ENCODE data around the gene SDR9C7. TPM values are rescaled to one million over a fixed set of nuclear protein-coding genes. Genes with fewer than 3 reads are reported as not detected.

Gene SDR9C7
- total RNA-seq, 2 experiments from 2014 or later, result not detected

DNA sequence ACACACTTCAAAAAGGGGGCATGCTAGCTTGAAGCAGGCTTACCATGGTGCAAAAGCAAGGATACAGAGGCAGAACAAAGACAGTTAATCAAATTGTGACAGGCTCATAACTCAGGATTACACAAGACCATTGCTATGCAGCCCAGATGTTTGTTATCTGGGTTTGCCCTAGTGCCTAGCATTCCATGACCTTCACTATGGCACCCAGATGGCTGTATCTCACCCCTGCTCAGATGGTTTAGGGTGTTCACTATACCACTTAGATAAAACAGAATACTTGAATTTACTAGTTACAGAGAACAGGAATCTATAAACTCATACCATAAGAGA lies 56.2 kb downstream of the SDR9C7 start:
- H3K4me1 Mint-ChIP-seq (ENCODE audit: low read depth), result no peaks in the 10 kb centered on the region
- no peaks in the 10 kb centered on the region for H3K36me3 Mint-ChIP-seq
- intact Hi-C loops (cut with micrococcal nuclease), result no loop called here
- H3K9me3 Mint-ChIP-seq, result peaks cover 10% of the 10 kb centered on the region
- CTCF ChIA-PET, result no interaction called here
- DNase-seq, result no peak
- H3K27ac Mint-ChIP-seq, result no peak overlapping the region
- H3K27me3 Mint-ChIP-seq, result peaks cover 23% of the 10 kb centered on the region
- POLR2A ChIA-PET, result no interaction called here
- no peak overlapping the region for H3K4me3 Mint-ChIP-seq

DNA sequence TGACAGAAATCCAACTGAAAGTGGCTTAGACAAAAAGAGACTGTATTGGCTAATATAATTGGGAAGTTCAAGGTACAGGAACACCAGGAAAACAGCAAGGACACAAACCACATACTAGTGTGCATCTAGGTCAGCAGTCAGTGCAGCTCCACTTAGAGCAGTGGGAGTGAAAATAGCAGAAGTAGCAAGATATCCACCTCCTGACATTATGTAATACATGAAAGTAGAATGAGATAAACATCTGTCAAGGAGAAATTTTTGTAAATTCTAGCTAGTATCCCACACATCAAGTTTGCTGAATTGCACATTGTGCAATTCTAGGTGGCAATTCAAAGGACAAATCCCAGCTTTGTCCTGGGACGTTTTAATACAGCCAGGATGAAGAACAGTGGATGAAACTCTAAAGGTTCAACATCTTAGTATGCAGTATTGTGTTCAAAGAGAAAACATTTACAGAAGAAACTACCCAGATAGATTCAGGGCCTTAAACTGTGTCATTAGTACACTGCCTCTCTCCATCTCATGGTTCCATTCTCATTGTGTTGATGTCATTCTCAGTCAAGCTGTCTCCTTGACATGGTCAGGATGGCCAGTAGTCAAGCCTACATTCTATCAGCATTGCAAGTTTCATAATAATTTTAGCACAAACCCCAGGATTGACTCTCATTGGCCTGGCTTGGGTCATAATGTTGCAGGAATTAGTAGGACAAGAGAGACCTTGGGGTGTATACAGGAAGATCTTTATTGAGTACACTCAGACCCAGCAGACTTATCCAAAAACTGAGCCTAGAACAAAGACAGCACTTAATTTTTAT lies 56.8 kb downstream of the SDR9C7 start:
- peaks cover 6% of the 10 kb centered on the region for H3K9me3 Mint-ChIP-seq
- no peak overlapping the region for H3K27ac Mint-ChIP-seq
- H3K27me3 Mint-ChIP-seq, result peaks cover 23% of the 10 kb centered on the region
- no peaks in the 10 kb centered on the region for H3K36me3 Mint-ChIP-seq
- H3K4me3 Mint-ChIP-seq, result no peak overlapping the region
- intact Hi-C loops (cut with micrococcal nuclease), result no loop called here
- ChIA-PET POLR2A (no interaction called here), CTCF (no interaction called here)
- H3K4me1 Mint-ChIP-seq (ENCODE audit: low read depth), result no peaks in the 10 kb centered on the region
- DNase-seq, result no peak

DNA sequence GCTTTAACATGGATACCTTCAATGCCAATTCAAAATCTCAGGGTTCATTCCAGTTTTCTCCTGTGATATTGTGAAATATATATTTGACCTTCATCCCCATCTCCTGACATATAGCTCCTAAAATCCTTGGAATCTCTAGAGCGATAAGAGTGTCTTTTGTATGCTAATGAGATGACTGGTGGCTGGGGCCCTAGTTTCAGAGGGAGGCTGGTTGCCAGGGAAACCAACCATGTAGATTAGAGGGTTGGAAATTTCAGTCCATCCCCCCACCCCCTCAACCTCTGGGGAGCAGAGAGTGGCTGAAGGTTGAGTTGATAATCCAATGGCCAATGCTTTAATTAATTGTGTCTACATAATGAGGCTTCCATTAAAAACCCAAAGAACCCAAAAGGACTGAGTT lies 59.4 kb downstream of the SDR9C7 start:
- ChIA-PET POLR2A (no interaction called here), CTCF (no interaction called here)
- no peaks in the 10 kb centered on the region for H3K9me3 Mint-ChIP-seq
- H3K27me3 Mint-ChIP-seq, result peaks cover 19% of the 10 kb centered on the region
- no peak for DNase-seq
- H3K4me3 Mint-ChIP-seq, result no peak overlapping the region
- intact Hi-C loops (cut with micrococcal nuclease), result no loop called here
- H3K36me3 Mint-ChIP-seq, result no peaks in the 10 kb centered on the region
- no peaks in the 10 kb centered on the region for H3K4me1 Mint-ChIP-seq (ENCODE audit: low read depth)
- no peak overlapping the region for H3K27ac Mint-ChIP-seq

DNA sequence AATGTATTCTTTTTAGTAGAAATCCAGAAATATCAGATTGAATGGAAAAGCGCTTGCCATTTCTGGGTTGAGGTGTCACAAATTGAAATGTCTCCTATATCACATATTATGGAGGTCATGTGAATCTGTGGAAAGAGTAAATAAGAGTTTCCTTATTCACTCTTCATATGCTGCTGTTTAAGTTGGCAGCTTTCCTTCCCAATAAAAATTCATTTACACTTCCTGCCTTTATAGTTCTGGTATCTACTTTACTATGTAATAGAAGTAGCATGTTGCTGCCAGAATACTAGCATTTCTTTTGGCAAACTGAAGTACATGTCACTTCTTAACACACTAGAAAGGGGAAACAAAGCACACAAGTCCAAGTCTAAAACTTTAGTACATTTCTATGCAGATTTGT lies 60.8 kb downstream of the SDR9C7 start:
- intact Hi-C loops (cut with micrococcal nuclease), result no loop called here
- H3K27ac Mint-ChIP-seq, result no peak overlapping the region
- H3K9me3 Mint-ChIP-seq, result no peaks in the 10 kb centered on the region
- no peaks in the 10 kb centered on the region for H3K36me3 Mint-ChIP-seq
- CTCF ChIA-PET, result no interaction called here
- no peak overlapping the region for H3K4me3 Mint-ChIP-seq
- POLR2A ChIA-PET, result no interaction called here
- no peaks in the 10 kb centered on the region for H3K4me1 Mint-ChIP-seq (ENCODE audit: low read depth)
- no peak for DNase-seq
- H3K27me3 Mint-ChIP-seq, result peaks cover 19% of the 10 kb centered on the region

Other genes with a start within 250 kb of the SDR9C7 start
- 100 to 1,000 TPM; 355 to 356 TPM for gene PTGES3, start 246.1 kb downstream of the SDR9C7 start, total RNA-seq
- gene NACA, start 209.1 kb downstream of the SDR9C7 start, total RNA-seq, result 1,000 to 10,000 TPM; 1,098 to 1,103 TPM
- gene PRIM1, start 182.1 kb downstream of the SDR9C7 start, total RNA-seq, result 10 to 100 TPM; 74.5 to 75.3 TPM
- gene HSD17B6, start 171.1 kb downstream of the SDR9C7 start, total RNA-seq, result 1 to 10 TPM; 2.6 to 4.1 TPM
- under 1 TPM; 0.26 to 0.46 TPM for gene RDH16, start 23.2 kb upstream of the SDR9C7 start, total RNA-seq
- 1 to 10 TPM; 5.5 to 5.7 TPM for gene ZBTB39, start 72.1 kb upstream of the SDR9C7 start, total RNA-seq
- gene TAC3, start 82.1 kb upstream of the SDR9C7 start, total RNA-seq, result not detected
- under 1 TPM; 0.61 to 0.97 TPM for gene MYO1A, start 115.7 kb upstream of the SDR9C7 start, total RNA-seq
- 10 to 100 TPM; 70.6 to 73.5 TPM for gene NEMP1, start 144.4 kb upstream of the SDR9C7 start, total RNA-seq
- gene NAB2, start 154.7 kb upstream of the SDR9C7 start, total RNA-seq, result 10 to 100 TPM; 39.6 to 41.6 TPM
- 100 to 1,000 TPM; 209 to 218 TPM for gene STAT6, start 177.0 kb upstream of the SDR9C7 start, total RNA-seq
- 1 to 10 TPM; 1.4 TPM for gene LRP1, start 194.1 kb upstream of the SDR9C7 start, total RNA-seq
- not detected for gene LRP1-AS, start 213.2 kb upstream of the SDR9C7 start, total RNA-seq